Neural cell (in vitro differentiated cells): ENCODE measurements around the gene SYT17. TPM values are rescaled to one million over a fixed set of nuclear protein-coding genes. Genes with fewer than 3 reads are reported as not detected.

Experiments used
- H2AFZ ChIP-seq: fragments of 200-600, 300-800 bp; sonication (generic), shearing (Covaris generic); 2 replicates; pipeline ENCODE4 v1.6.0; 2014; ENCODE audit warnings: low read depth, mild to moderate bottlenecking, antibody characterized with exemption, low read length, moderate library complexity
- H3F3A ChIP-seq: fragments of 200-600 bp; shearing (Covaris generic); 2 replicates; pipeline ENCODE4 v1.6.1; 2016; ENCODE audit warnings: mild to moderate bottlenecking, moderate library complexity, mixed read lengths, antibody characterized with exemption, low read length; ENCODE audit not compliant: insufficient read depth, poor library complexity, severe bottlenecking
- H3K27ac ChIP-seq: fragments of 200-600, 300-800 bp; sonication (generic), shearing (Covaris generic); 2 replicates; pipeline ENCODE4 v1.5.1; 2014; ENCODE audit warnings: mild to moderate bottlenecking, low read length, moderate library complexity
- H3K27me3 ChIP-seq: fragments of 300-800, 200-600 bp; sonication (generic), shearing (Covaris generic); 2 replicates; pipeline ENCODE4 v1.6.0; 2014; ENCODE audit warnings: mild to moderate bottlenecking, low read depth, low read length, moderate library complexity; ENCODE audit not compliant: insufficient read depth
- H3K36me3 ChIP-seq: fragments of 300-800, 200-600 bp; sonication (generic), shearing (Covaris generic); 2 replicates; pipeline ENCODE4 v1.5.1; 2014; ENCODE audit warnings: mild to moderate bottlenecking, antibody characterized with exemption, low read length, moderate library complexity; ENCODE audit not compliant: insufficient read depth
- H3K4me2 ChIP-seq: fragments of 300-800, 200-600 bp; sonication (generic), shearing (Covaris generic); 2 replicates; pipeline ENCODE4 v1.6.0; 2014; ENCODE audit warnings: mild to moderate bottlenecking, low read length
- H3K4me3 ChIP-seq: fragments of 300-800, 200-600 bp; sonication (generic), shearing (Covaris generic); 2 replicates; pipeline ENCODE4 v1.5.1; 2014; ENCODE audit warnings: mild to moderate bottlenecking, low read length, moderate library complexity
- H3K79me2 ChIP-seq: fragments of 200-600 bp; shearing (Covaris generic); replicated peaks from 2 replicates; pipeline ENCODE4 v1.6.0; 2014; ENCODE audit warnings: mild to moderate bottlenecking, low read length, moderate library complexity; ENCODE audit not compliant: insufficient read depth
- H3K9ac ChIP-seq: fragments of 300-800, 200-600 bp; sonication (generic), shearing (Covaris generic); 2 replicates; pipeline ENCODE4 v1.6.1; 2016; ENCODE audit warnings: mild to moderate bottlenecking, low read length, mixed read lengths
- H3K9me2 ChIP-seq: fragments of 200-600 bp; shearing (Covaris generic); 2 replicates; pipeline ENCODE4 v1.6.1; 2016; ENCODE audit warnings: mild to moderate bottlenecking, low read length, mixed read lengths; ENCODE audit not compliant: insufficient read depth
- H3K9me3 ChIP-seq: fragments of 200-600, 300-800 bp; sonication (generic), shearing (Covaris generic); 2 replicates; pipeline ENCODE4 v1.6.1; 2016; ENCODE audit warnings: mild to moderate bottlenecking, mixed run types, low read length, moderate library complexity, mixed read lengths
- H4K20me1 ChIP-seq: fragments of 200-600 bp; shearing (Covaris generic); 2 replicates; pipeline ENCODE4 v1.6.1; 2016; ENCODE audit warnings: mild to moderate bottlenecking, mixed run types; ENCODE audit not compliant: insufficient read depth
- EP300 ChIP-seq: fragments of 450-650 bp; conservative IDR thresholded peaks from 2 replicates; pipeline ENCODE4 v1.6.1; 2014; ENCODE audit warnings: antibody characterized with exemption, mild to moderate bottlenecking, moderate library complexity; ENCODE audit not compliant: poor library complexity, severe bottlenecking
- EZH2 ChIP-seq: fragments of 200-600, 300-800 bp; shearing (Covaris generic), sonication (generic); IDR thresholded peaks from 2 replicates; pipeline ENCODE4 v1.6.1; 2014; ENCODE audit warnings: antibody characterized with exemption, low read length, borderline replicate concordance, mild to moderate bottlenecking; ENCODE audit not compliant: insufficient read depth, poor library complexity, severe bottlenecking
- MXI1 ChIP-seq: fragments of 450-650 bp; conservative IDR thresholded peaks from 2 replicates; pipeline ENCODE4 v1.6.1; 2014; ENCODE audit warnings: antibody characterized with exemption, mild to moderate bottlenecking; ENCODE audit not compliant: poor library complexity, severe bottlenecking
- POLR2AphosphoS5 ChIP-seq: IDR thresholded peaks from 2 replicates; pipeline ENCODE4 v1.6.1; 2012
- RAD21 ChIP-seq: fragments of 450-650 bp; conservative IDR thresholded peaks from 2 replicates; pipeline ENCODE4 v1.6.1; 2014; ENCODE audit warnings: antibody characterized with exemption, mild to moderate bottlenecking, moderate library complexity
- SMC3 ChIP-seq: fragments of 450-650 bp; conservative IDR thresholded peaks from 2 replicates; pipeline ENCODE4 v1.6.1; 2014; ENCODE audit warnings: antibody characterized with exemption, mild to moderate bottlenecking, moderate library complexity; ENCODE audit not compliant: poor library complexity
- TAF1 ChIP-seq: IDR thresholded peaks from 2 replicates; pipeline ENCODE4 v1.6.1; 2012; ENCODE audit warnings: low read depth
- polyA plus RNA-seq: library from polyadenylated mRNA; depleted of rRNA; stranded (reverse); fragments of >200 nt; gene quantifications from 2 replicates; pipeline ENCODE4 v1.2.3, GENCODE V29; 2014
- TF ChIP-seq, protein P1 (sequence below): IDR thresholded peaks from 2 replicates; pipeline ENCODE4 v1.6.1; 2012; ENCODE audit warnings: borderline replicate concordance
- TF ChIP-seq, protein P2 (sequence below): fragments of 450-650 bp; IDR thresholded peaks from 2 replicates; pipeline ENCODE4 v1.5.1; 2014; ENCODE audit warnings: antibody characterized with exemption, mild to moderate bottlenecking, moderate library complexity; ENCODE audit not compliant: poor library complexity, severe bottlenecking

The SYT17 gene
- polyA plus RNA-seq, 1 donor from 2014 or later = 3.0 TPM

GRCh38 chr16:19210280-19210924, 42.4 kb downstream of the SYT17 start:
- H3K9ac ChIP-seq = no peak overlapping the region
- H2AFZ ChIP-seq = no peak overlapping the region
- H3K27me3 ChIP-seq = no peaks in the 10 kb centered on the region
- no peaks in the 10 kb centered on the region for H3K9me3 ChIP-seq
- H3K4me2 ChIP-seq = no peak overlapping the region
- no peaks in the 10 kb centered on the region for H3F3A ChIP-seq
- TF ChIP-seq, protein P1, sequence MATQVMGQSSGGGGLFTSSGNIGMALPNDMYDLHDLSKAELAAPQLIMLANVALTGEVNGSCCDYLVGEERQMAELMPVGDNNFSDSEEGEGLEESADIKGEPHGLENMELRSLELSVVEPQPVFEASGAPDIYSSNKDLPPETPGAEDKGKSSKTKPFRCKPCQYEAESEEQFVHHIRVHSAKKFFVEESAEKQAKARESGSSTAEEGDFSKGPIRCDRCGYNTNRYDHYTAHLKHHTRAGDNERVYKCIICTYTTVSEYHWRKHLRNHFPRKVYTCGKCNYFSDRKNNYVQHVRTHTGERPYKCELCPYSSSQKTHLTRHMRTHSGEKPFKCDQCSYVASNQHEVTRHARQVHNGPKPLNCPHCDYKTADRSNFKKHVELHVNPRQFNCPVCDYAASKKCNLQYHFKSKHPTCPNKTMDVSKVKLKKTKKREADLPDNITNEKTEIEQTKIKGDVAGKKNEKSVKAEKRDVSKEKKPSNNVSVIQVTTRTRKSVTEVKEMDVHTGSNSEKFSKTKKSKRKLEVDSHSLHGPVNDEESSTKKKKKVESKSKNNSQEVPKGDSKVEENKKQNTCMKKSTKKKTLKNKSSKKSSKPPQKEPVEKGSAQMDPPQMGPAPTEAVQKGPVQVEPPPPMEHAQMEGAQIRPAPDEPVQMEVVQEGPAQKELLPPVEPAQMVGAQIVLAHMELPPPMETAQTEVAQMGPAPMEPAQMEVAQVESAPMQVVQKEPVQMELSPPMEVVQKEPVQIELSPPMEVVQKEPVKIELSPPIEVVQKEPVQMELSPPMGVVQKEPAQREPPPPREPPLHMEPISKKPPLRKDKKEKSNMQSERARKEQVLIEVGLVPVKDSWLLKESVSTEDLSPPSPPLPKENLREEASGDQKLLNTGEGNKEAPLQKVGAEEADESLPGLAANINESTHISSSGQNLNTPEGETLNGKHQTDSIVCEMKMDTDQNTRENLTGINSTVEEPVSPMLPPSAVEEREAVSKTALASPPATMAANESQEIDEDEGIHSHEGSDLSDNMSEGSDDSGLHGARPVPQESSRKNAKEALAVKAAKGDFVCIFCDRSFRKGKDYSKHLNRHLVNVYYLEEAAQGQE = no peak
- TF ChIP-seq TAF1 (no peak), POLR2AphosphoS5 (no peak), RAD21 (no peak), EZH2 (no peak), EP300 (no peak), MXI1 (no peak), SMC3 (no peak)
- TF ChIP-seq, protein P2, sequence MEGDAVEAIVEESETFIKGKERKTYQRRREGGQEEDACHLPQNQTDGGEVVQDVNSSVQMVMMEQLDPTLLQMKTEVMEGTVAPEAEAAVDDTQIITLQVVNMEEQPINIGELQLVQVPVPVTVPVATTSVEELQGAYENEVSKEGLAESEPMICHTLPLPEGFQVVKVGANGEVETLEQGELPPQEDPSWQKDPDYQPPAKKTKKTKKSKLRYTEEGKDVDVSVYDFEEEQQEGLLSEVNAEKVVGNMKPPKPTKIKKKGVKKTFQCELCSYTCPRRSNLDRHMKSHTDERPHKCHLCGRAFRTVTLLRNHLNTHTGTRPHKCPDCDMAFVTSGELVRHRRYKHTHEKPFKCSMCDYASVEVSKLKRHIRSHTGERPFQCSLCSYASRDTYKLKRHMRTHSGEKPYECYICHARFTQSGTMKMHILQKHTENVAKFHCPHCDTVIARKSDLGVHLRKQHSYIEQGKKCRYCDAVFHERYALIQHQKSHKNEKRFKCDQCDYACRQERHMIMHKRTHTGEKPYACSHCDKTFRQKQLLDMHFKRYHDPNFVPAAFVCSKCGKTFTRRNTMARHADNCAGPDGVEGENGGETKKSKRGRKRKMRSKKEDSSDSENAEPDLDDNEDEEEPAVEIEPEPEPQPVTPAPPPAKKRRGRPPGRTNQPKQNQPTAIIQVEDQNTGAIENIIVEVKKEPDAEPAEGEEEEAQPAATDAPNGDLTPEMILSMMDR = no peak
- H3K79me2 ChIP-seq = no peaks in the 10 kb centered on the region
- no peaks in the 10 kb centered on the region for H3K36me3 ChIP-seq
- H3K9me2 ChIP-seq = no peaks in the 10 kb centered on the region
- H4K20me1 ChIP-seq = no peaks in the 10 kb centered on the region
- no peak overlapping the region for H3K27ac ChIP-seq
- no peak overlapping the region for H3K4me3 ChIP-seq

GRCh38 chr16:19210968-19211367, 42.9 kb downstream of the SYT17 start:
- Histone ChIP-seq H3K36me3 (no peaks in the 10 kb centered on the region), H3K79me2 (no peaks in the 10 kb centered on the region), H3K27me3 (no peaks in the 10 kb centered on the region), H2AFZ (no peak overlapping the region), H3F3A (no peaks in the 10 kb centered on the region), H3K27ac (no peak overlapping the region), H3K9me2 (no peaks in the 10 kb centered on the region), H3K9me3 (no peaks in the 10 kb centered on the region), H4K20me1 (no peaks in the 10 kb centered on the region), H3K4me3 (no peak overlapping the region), H3K4me2 (no peak overlapping the region), H3K9ac (no peak overlapping the region)
- TF ChIP-seq, protein P2 = no peak
- TF ChIP-seq RAD21 (no peak), TAF1 (no peak), EP300 (no peak), SMC3 (no peak), MXI1 (no peak), EZH2 (no peak)
- TF ChIP-seq, protein P1 = no peak
